ENCODE measurements around the gene PRKCE. TPM values are rescaled to one million over a fixed set of nuclear protein-coding genes. Genes with fewer than 3 reads are reported as not detected.

The PRKCE gene
- total and polyA plus RNA-seq, 4 experiments from 2014 or later, result 1.8 to 21.7 (median 11.0) TPM

GRCh38 chr2:46194856-46195255 lies 543.4 kb downstream of the PRKCE start:
- Mint-ChIP-seq H3K9me3 (no peaks in the 10 kb centered on the region), H3K36me3 (no peaks in the 10 kb centered on the region), H3K4me1 (peaks cover 4 to 8% (median 6%) of the 10 kb centered on the region in 4 donors), H3K27me3 (no peaks in the 10 kb centered on the region), H3K4me3 (no peak overlapping the region), H3K27ac (no peak overlapping the region)
- DNase-seq, result no peak
- Histone ChIP-seq H3K27me3 (ENCODE audit: insufficient read depth, low read length) (no peaks in the 10 kb centered on the region), H3K36me3 (ENCODE audit: insufficient read depth, low read length) (no peaks in the 10 kb centered on the region), H3K4me3 (ENCODE audit: low read length in 2 of 2) (no peak overlapping the region), H3K4me1 (ENCODE audit: insufficient read depth, low read length) (no peaks in the 10 kb centered on the region), H3K9me3 (ENCODE audit: control insufficient read depth in 1 of 2, low read length in 2 of 2) (no peaks in the 10 kb centered on the region), H3K27ac (ENCODE audit: low read depth, low read length) (no peak overlapping the region)
- intact Hi-C loops (cut with micrococcal nuclease), result no loop called here
- ChIA-PET CTCF (ENCODE audit: partially characterized antibody) (no interaction called here), POLR2A (ENCODE audit: partially characterized antibody) (no interaction called here)

GRCh38 chr2:46195819-46196218 lies 544.3 kb downstream of the PRKCE start:
- no peaks in the 10 kb centered on the region for H3K27me3 Mint-ChIP-seq
- intact Hi-C loops (cut with micrococcal nuclease), result no loop called here
- no peak overlapping the region for H3K4me3 Mint-ChIP-seq
- Histone ChIP-seq H3K4me1 (ENCODE audit: insufficient read depth, low read length) (peaks cover 9% of the 10 kb centered on the region), H3K27me3 (ENCODE audit: insufficient read depth, low read length) (no peaks in the 10 kb centered on the region), H3K27ac (ENCODE audit: low read depth, low read length) (no peak overlapping the region), H3K9me3 (ENCODE audit: control insufficient read depth in 1 of 2, low read length in 2 of 2) (no peaks in the 10 kb centered on the region), H3K36me3 (ENCODE audit: insufficient read depth, low read length) (no peaks in the 10 kb centered on the region), H3K4me3 (ENCODE audit: low read length in 2 of 2) (no peak overlapping the region)
- no peaks in the 10 kb centered on the region for H3K36me3 Mint-ChIP-seq
- ChIA-PET CTCF (ENCODE audit: partially characterized antibody) (no interaction called here), POLR2A (ENCODE audit: partially characterized antibody) (no interaction called here)
- H3K9me3 Mint-ChIP-seq, result no peaks in the 10 kb centered on the region
- H3K4me1 Mint-ChIP-seq, result peaks cover 9 to 17% (median 14%) of the 10 kb centered on the region in 4 donors
- DNase-seq, result no peak
- H3K27ac Mint-ChIP-seq, result peak overlapping the region in 1 of 7 donors; percentile 29

GRCh38 chr2:46196871-46197462 lies 545.5 kb downstream of the PRKCE start:
- Histone ChIP-seq H3K36me3 (ENCODE audit: insufficient read depth, low read length) (no peaks in the 10 kb centered on the region), H3K27me3 (ENCODE audit: insufficient read depth, low read length) (no peaks in the 10 kb centered on the region), H3K4me3 (ENCODE audit: low read length in 2 of 2) (no peak overlapping the region), H3K27ac (ENCODE audit: low read depth, low read length) (no peak overlapping the region), H3K4me1 (ENCODE audit: insufficient read depth, low read length) (peaks cover 11% of the 10 kb centered on the region), H3K9me3 (ENCODE audit: control insufficient read depth in 1 of 2, low read length in 2 of 2) (no peaks in the 10 kb centered on the region)
- no peak overlapping the region for H3K27ac Mint-ChIP-seq
- no peaks in the 10 kb centered on the region for H3K9me3 Mint-ChIP-seq
- ChIA-PET CTCF (ENCODE audit: partially characterized antibody) (no interaction called here), POLR2A (ENCODE audit: partially characterized antibody) (no interaction called here)
- DNase-seq, result no peak
- peaks cover 13 to 29% (median 20%) of the 10 kb centered on the region in 4 donors for H3K4me1 Mint-ChIP-seq
- H3K27me3 Mint-ChIP-seq, result no peaks in the 10 kb centered on the region
- intact Hi-C loops (cut with micrococcal nuclease), result no loop called here
- H3K36me3 Mint-ChIP-seq, result no peaks in the 10 kb centered on the region
- H3K4me3 Mint-ChIP-seq, result no peak overlapping the region

GRCh38 chr2:46197672-46198071 lies 546.2 kb downstream of the PRKCE start:
- H3K4me3 Mint-ChIP-seq, result no peak overlapping the region
- H3K27me3 Mint-ChIP-seq, result no peaks in the 10 kb centered on the region
- no peaks in the 10 kb centered on the region for H3K36me3 Mint-ChIP-seq
- no peak overlapping the region for H3K27ac ChIP-seq (ENCODE audit: low read depth, low read length)
- H3K9me3 ChIP-seq (ENCODE audit: control insufficient read depth in 1 of 2, low read length in 2 of 2), result no peaks in the 10 kb centered on the region
- intact Hi-C loops (cut with micrococcal nuclease), result no loop called here
- DNase-seq, result no peak
- no peak overlapping the region for H3K4me3 ChIP-seq (ENCODE audit: low read length in 2 of 2)
- no peaks in the 10 kb centered on the region for H3K27me3 ChIP-seq (ENCODE audit: insufficient read depth, low read length)
- H3K4me1 ChIP-seq (ENCODE audit: insufficient read depth, low read length), result peaks cover 11% of the 10 kb centered on the region
- no peaks in the 10 kb centered on the region for H3K36me3 ChIP-seq (ENCODE audit: insufficient read depth, low read length)
- CTCF ChIA-PET (ENCODE audit: partially characterized antibody), result no interaction called here
- no peaks in the 10 kb centered on the region for H3K9me3 Mint-ChIP-seq
- peaks cover 13 to 29% (median 20%) of the 10 kb centered on the region in 4 donors for H3K4me1 Mint-ChIP-seq
- POLR2A ChIA-PET (ENCODE audit: partially characterized antibody), result no interaction called here
- H3K27ac Mint-ChIP-seq, result peak overlapping the region in 3 of 7 donors; percentile 3 to 47 (median 42)

- H3K27me3 ChIP-seq (ENCODE audit: insufficient read depth, low read length), result no peaks in the 10 kb centered on the region
- H3K4me3 ChIP-seq (ENCODE audit: low read length in 2 of 2), result no peak overlapping the region
- Mint-ChIP-seq H3K27ac (peak overlapping the region in 2 of 7 donors; percentile 43 to 47), H3K9me3 (peaks cover 0 to 2% (median 0%) of the 10 kb centered on the region in 8 donors), H3K4me3 (no peak overlapping the region), H3K27me3 (no peaks in the 10 kb centered on the region), H3K4me1 (peaks cover 18 to 35% (median 25%) of the 10 kb centered on the region in 4 donors), H3K36me3 (no peaks in the 10 kb centered on the region)
- DNase-seq, result no peak
- intact Hi-C loops (cut with micrococcal nuclease), result no loop called here
- ChIA-PET POLR2A (ENCODE audit: partially characterized antibody) (no interaction called here), CTCF (ENCODE audit: partially characterized antibody) (no interaction called here)
- H3K4me1 ChIP-seq (ENCODE audit: insufficient read depth, low read length), result peaks cover 11% of the 10 kb centered on the region
- H3K27ac ChIP-seq (ENCODE audit: low read depth, low read length), result no peak overlapping the region
- no peaks in the 10 kb centered on the region for H3K36me3 ChIP-seq (ENCODE audit: insufficient read depth, low read length)
- no peaks in the 10 kb centered on the region for H3K9me3 ChIP-seq (ENCODE audit: control insufficient read depth in 1 of 2, low read length in 2 of 2)
These were observed 546.8 kb downstream of the PRKCE start for GRCh38 chr2:46198164-46198883.

GRCh38 chr2:46198966-46199365 lies 547.5 kb downstream of the PRKCE start:
- no peaks in the 10 kb centered on the region for H3K27me3 ChIP-seq (ENCODE audit: insufficient read depth, low read length)
- no peak overlapping the region for H3K27ac ChIP-seq (ENCODE audit: low read depth, low read length)
- POLR2A ChIA-PET (ENCODE audit: partially characterized antibody), result no interaction called here
- no peaks in the 10 kb centered on the region for H3K9me3 ChIP-seq (ENCODE audit: control insufficient read depth in 1 of 2, low read length in 2 of 2)
- Mint-ChIP-seq H3K4me3 (no peak overlapping the region), H3K27ac (no peak overlapping the region), H3K27me3 (no peaks in the 10 kb centered on the region), H3K36me3 (no peaks in the 10 kb centered on the region), H3K9me3 (peaks cover 0 to 2% (median 0%) of the 10 kb centered on the region in 8 donors), H3K4me1 (peaks cover 20 to 35% (median 26%) of the 10 kb centered on the region in 4 donors)
- CTCF ChIA-PET (ENCODE audit: partially characterized antibody), result no interaction called here
- DNase-seq, result no peak
- H3K4me1 ChIP-seq (ENCODE audit: insufficient read depth, low read length), result peaks cover 11% of the 10 kb centered on the region
- intact Hi-C loops (cut with micrococcal nuclease), result no loop called here
- H3K36me3 ChIP-seq (ENCODE audit: insufficient read depth, low read length), result no peaks in the 10 kb centered on the region
- no peak overlapping the region for H3K4me3 ChIP-seq (ENCODE audit: low read length in 2 of 2)

GRCh38 chr2:46200100-46200690 lies 548.7 kb downstream of the PRKCE start:
- no peaks in the 10 kb centered on the region for H3K27me3 ChIP-seq (ENCODE audit: insufficient read depth, low read length)
- intact Hi-C loops (cut with micrococcal nuclease), result no loop called here
- Mint-ChIP-seq H3K36me3 (no peaks in the 10 kb centered on the region), H3K9me3 (peaks cover 0 to 2% (median 0%) of the 10 kb centered on the region in 8 donors), H3K4me1 (peaks cover 21 to 35% (median 26%) of the 10 kb centered on the region in 4 donors), H3K27ac (peak overlapping the region in 1 of 7 donors; percentile 61), H3K27me3 (no peaks in the 10 kb centered on the region), H3K4me3 (no peak overlapping the region)
- CTCF ChIA-PET (ENCODE audit: partially characterized antibody), result no interaction called here
- H3K4me1 ChIP-seq (ENCODE audit: insufficient read depth, low read length), result peaks cover 11% of the 10 kb centered on the region
- no peak overlapping the region for H3K4me3 ChIP-seq (ENCODE audit: low read length in 2 of 2)
- H3K9me3 ChIP-seq (ENCODE audit: control insufficient read depth in 1 of 2, low read length in 2 of 2), result no peaks in the 10 kb centered on the region
- no peak for DNase-seq
- H3K36me3 ChIP-seq (ENCODE audit: insufficient read depth, low read length), result no peaks in the 10 kb centered on the region
- POLR2A ChIA-PET (ENCODE audit: partially characterized antibody), result no interaction called here
- H3K27ac ChIP-seq (ENCODE audit: low read depth, low read length), result no peak overlapping the region

Data from CD4-positive, alpha-beta memory T cell (primary cell).